Endothelial cell of umbilical vein (primary cell): ENCODE measurements around the gene AMZ1.

ENCODE experiments used
- CTCF ChIP-seq, 2 donors: IDR thresholded peaks; 1 replicate in 1 of 2; 2 replicates in 1 of 2; pipeline ENCODE4 v1.5.1; 2011; ENCODE audit warnings: low read length in 2 of 2, mild to moderate bottlenecking in 2 of 2, moderate library complexity in 2 of 2, control low read depth in 1 of 2, inconsistent platforms in 1 of 2, low read depth in 1 of 2; ENCODE audit not compliant: insufficient read depth in 1 of 2; ENCODE audit errors: extremely low read depth in 1 of 2
- GATA2 ChIP-seq: IDR thresholded peaks from 2 replicates; pipeline ENCODE4 v1.7.0; 2011; ENCODE audit warnings: low read depth, mild to moderate bottlenecking, moderate library complexity, mixed read lengths, low read length; ENCODE audit not compliant: insufficient read length, insufficient read depth
- JUN ChIP-seq: IDR thresholded peaks from 2 replicates; pipeline ENCODE4 v1.6.1; 2011; ENCODE audit warnings: borderline replicate concordance, low read depth; ENCODE audit not compliant: insufficient read length, insufficient read depth
- MAX ChIP-seq: IDR thresholded peaks from 2 replicates; pipeline ENCODE4 v1.6.1; 2011; ENCODE audit not compliant: insufficient read depth, insufficient read length
- MYC ChIP-seq: IDR thresholded peaks from one replicate; pipeline ENCODE4 v1.6.1; 2011; ENCODE audit warnings: mild to moderate bottlenecking, low read depth, low read length
- POLR2A ChIP-seq: IDR thresholded peaks from 2 replicates; pipeline ENCODE4 v1.6.1; 2012; ENCODE audit warnings: low read depth, mild to moderate bottlenecking, control low read depth, low read length
- POLR2AphosphoS5 ChIP-seq: IDR thresholded peaks from 2 replicates; pipeline ENCODE4 v1.6.1; 2012; ENCODE audit warnings: low read depth, mild to moderate bottlenecking, control low read depth, low read length, moderate library complexity; ENCODE audit not compliant: insufficient read depth

GRCh38 chr7:2666155-2666554 is 21.8 kb upstream of the AMZ1 start:
- TF ChIP-seq POLR2A: no peak
- TF ChIP-seq CTCF (IDR thresholded peaks at IDR 0.05; ENCODE audit: extremely low read depth in 1 of 2, insufficient read depth in 1 of 2, low read depth in 1 of 2, low read length in 2 of 2): no peak
- no peak for TF ChIP-seq MYC
- TF ChIP-seq GATA2: no peak
- TF ChIP-seq POLR2AphosphoS5: no peak
- TF ChIP-seq JUN: no peak
- TF ChIP-seq MAX: no peak
